ENCODE data around the gene CD22.
"Not testable (repeated sequence)": the region's sequence is repeated elsewhere in the genome, so short reads cannot be mapped to it uniquely, and the experiment has no call there.

Gene CD22

DNA sequence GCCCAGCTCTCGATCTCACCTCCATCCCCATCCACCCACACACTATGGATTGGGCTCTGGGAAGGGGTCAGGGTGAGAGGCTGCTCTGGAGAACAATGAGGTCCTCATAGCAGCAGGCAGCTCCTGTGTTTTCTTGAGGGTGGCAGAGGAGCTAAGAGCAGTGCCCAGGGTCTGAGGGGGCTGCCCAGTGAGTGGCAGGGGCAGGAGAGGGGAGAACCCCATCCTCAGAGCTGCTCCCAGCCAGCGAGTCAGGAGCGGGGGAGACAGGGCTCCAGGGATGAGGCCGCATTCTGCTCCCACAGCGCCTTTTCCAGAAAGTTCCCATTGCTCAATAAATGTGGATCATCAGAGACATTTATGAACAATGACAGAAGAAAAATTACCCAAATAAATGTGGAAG is 31.1 kb downstream of the CD22 start:
- not testable (repeated sequence) for H3K4me1 ChIP-seq (ENCODE audit: low read length); H3K27ac ChIP-seq (ENCODE audit: low read length); H3K9ac ChIP-seq (ENCODE audit: low read length); H2AFZ ChIP-seq (ENCODE audit: low read depth, low read length); H3K4me3 ChIP-seq (ENCODE audit: low read length); H3K36me3 ChIP-seq (replicated peaks; ENCODE audit: low read depth, low read length); H3K9me3 ChIP-seq (ENCODE audit: insufficient read depth, low read length); H4K20me1 ChIP-seq (ENCODE audit: insufficient read depth, low read length); H3K4me2 ChIP-seq (ENCODE audit: low read length); H3K79me2 ChIP-seq (ENCODE audit: low read length)
- peaks cover 19% of the 10 kb centered on the region; the same call in 1 of the 2 replicates for H3K27me3 ChIP-seq (ENCODE audit: low read depth, low read length)

DNA sequence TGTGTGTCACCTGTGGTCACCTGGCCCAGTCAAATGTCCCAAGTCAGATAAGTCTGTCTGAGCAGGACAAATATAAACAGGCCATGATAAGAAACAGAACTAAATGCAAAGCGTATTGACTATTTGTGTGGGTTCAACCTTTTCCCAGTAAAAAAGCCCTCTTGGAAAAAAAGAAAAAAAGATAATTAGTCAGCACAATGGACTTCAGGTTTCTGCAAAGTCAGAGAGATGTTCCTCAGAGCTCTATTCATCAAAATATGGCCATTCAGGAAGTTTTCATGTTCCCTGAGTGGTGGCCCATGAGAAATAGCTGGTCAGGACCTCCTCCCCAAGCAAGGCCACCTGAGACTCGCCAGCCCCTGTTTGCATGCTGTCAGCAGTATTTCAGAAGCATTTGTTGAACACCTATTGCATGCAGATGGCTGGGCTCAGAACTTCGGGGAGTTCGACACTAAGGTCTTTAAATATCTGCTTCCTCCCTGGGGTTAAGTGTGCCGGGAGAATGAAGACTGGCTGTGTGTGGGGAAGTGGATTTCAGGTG is 32.0 kb downstream of the CD22 start:
- H3K9me3 ChIP-seq (ENCODE audit: insufficient read depth, low read length): no peaks in the 10 kb centered on the region
- no peak overlapping the region for H3K27ac ChIP-seq (ENCODE audit: low read length)
- no peaks in the 10 kb centered on the region for H3K79me2 ChIP-seq (ENCODE audit: low read length)
- H3K9ac ChIP-seq (ENCODE audit: low read length): no peak overlapping the region
- H4K20me1 ChIP-seq (ENCODE audit: insufficient read depth, low read length): no peaks in the 10 kb centered on the region
- no peak overlapping the region for H3K4me2 ChIP-seq (ENCODE audit: low read length)
- H3K27me3 ChIP-seq (ENCODE audit: low read depth, low read length): peaks cover 23% of the 10 kb centered on the region; the same call in 1 of the 2 replicates
- TF ChIP-seq EZH2phosphoT487 (IDR thresholded peaks at IDR 0.05; ENCODE audit: low read depth): no peak
- TF ChIP-seq, protein P1, sequence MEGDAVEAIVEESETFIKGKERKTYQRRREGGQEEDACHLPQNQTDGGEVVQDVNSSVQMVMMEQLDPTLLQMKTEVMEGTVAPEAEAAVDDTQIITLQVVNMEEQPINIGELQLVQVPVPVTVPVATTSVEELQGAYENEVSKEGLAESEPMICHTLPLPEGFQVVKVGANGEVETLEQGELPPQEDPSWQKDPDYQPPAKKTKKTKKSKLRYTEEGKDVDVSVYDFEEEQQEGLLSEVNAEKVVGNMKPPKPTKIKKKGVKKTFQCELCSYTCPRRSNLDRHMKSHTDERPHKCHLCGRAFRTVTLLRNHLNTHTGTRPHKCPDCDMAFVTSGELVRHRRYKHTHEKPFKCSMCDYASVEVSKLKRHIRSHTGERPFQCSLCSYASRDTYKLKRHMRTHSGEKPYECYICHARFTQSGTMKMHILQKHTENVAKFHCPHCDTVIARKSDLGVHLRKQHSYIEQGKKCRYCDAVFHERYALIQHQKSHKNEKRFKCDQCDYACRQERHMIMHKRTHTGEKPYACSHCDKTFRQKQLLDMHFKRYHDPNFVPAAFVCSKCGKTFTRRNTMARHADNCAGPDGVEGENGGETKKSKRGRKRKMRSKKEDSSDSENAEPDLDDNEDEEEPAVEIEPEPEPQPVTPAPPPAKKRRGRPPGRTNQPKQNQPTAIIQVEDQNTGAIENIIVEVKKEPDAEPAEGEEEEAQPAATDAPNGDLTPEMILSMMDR (IDR thresholded peaks at IDR 0.05; ENCODE audit: low read depth, low read length): no peak
- no peak overlapping the region for H2AFZ ChIP-seq (ENCODE audit: low read depth, low read length)
- no peaks in the 10 kb centered on the region for H3K36me3 ChIP-seq (replicated peaks; ENCODE audit: low read depth, low read length)
- no peaks in the 10 kb centered on the region for H3K4me1 ChIP-seq (ENCODE audit: low read length)
- H3K4me3 ChIP-seq (ENCODE audit: low read length): no peak overlapping the region

DNA sequence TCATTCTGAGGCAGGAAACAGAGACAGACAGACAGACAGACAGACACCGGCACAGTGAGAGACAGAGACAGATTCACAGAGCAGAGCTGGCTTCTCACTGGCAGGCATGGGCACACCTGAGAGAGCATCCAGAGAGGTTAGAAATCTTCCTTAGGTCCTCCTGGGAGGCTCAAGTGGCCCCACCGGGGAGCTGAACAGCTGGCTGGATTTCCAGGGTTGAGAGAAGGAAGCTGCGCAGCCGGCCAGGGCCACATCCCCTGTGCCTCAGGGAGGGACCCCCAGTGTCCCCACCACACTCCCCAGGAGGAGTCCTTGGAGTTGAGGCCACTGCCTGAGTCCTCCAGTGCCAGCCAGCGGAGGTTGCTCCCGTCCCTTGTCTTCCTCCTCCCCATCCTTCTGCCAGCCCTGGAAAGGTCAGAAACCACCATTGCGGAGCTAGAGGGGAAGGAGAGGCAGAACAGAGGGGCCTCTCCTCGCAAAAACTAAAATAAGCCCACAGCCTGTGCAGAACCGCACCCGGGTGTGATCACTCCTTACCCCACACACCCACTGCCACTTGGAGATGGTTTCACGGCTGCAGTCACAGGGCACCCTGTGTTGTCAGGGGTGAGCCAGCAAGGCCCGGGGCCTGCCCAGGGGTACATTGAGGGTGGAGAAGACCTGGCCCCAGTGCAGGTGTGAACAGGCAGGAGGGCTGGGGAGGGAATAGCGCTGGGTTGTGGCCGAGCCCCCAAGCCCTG is 33.4 kb downstream of the CD22 start:
- no peak overlapping the region for H2AFZ ChIP-seq (ENCODE audit: low read depth, low read length)
- no peaks in the 10 kb centered on the region for H3K36me3 ChIP-seq (replicated peaks; ENCODE audit: low read depth, low read length)
- no peak overlapping the region for H3K4me3 ChIP-seq (ENCODE audit: low read length)
- TF ChIP-seq, protein P1 (IDR thresholded peaks at IDR 0.05; ENCODE audit: low read depth, low read length): no peak
- TF ChIP-seq EZH2phosphoT487 (IDR thresholded peaks at IDR 0.05; ENCODE audit: low read depth): no peak
- no peak overlapping the region for H3K27ac ChIP-seq (ENCODE audit: low read length)
- peaks cover 22% of the 10 kb centered on the region for H3K27me3 ChIP-seq (ENCODE audit: low read depth, low read length)
- no peaks in the 10 kb centered on the region for H3K9me3 ChIP-seq (ENCODE audit: insufficient read depth, low read length)
- no peaks in the 10 kb centered on the region for H3K79me2 ChIP-seq (ENCODE audit: low read length)
- no peak overlapping the region for H3K9ac ChIP-seq (ENCODE audit: low read length)
- no peaks in the 10 kb centered on the region for H3K4me1 ChIP-seq (ENCODE audit: low read length)
- no peak overlapping the region for H3K4me2 ChIP-seq (ENCODE audit: low read length)
- H4K20me1 ChIP-seq (ENCODE audit: insufficient read depth, low read length): no peaks in the 10 kb centered on the region

DNA sequence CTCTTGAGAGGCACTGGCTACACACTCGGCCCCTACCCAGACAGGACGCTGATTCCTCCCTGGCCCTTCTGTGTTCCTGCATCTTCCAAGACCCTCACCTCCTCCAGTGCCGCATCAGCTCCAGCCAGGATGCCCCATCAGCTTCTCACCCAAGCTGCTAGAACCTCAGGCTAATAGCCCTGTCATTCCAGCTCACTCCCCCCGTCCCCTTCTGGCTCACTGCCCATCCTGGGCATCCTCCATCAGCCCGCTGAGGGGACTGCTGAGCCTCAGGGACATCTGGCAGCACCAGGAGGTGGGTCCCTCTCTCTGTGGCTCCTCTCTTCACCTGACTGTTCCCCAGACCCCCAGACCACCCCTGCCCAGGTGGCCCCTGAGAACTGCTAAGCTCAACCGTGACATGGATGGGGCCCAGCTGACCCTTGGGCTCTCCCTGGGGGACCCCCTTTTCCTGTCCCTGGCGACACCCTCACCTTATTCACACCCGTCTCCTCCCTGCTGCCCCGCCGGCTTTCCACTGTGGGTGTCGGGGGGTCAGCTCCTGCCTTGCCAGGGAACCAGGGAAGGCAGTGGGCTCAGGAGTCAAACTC is 34.1 kb downstream of the CD22 start:
- no peak overlapping the region for H3K9ac ChIP-seq (ENCODE audit: low read length)
- H2AFZ ChIP-seq (ENCODE audit: low read depth, low read length): no peak overlapping the region
- no peak overlapping the region for H3K4me2 ChIP-seq (ENCODE audit: low read length)
- H3K36me3 ChIP-seq (replicated peaks; ENCODE audit: low read depth, low read length): no peaks in the 10 kb centered on the region
- H3K27ac ChIP-seq (ENCODE audit: low read length): no peak overlapping the region
- H3K4me3 ChIP-seq (ENCODE audit: low read length): no peak overlapping the region
- H4K20me1 ChIP-seq (ENCODE audit: insufficient read depth, low read length): no peaks in the 10 kb centered on the region
- no peaks in the 10 kb centered on the region for H3K4me1 ChIP-seq (ENCODE audit: low read length)
- H3K27me3 ChIP-seq (ENCODE audit: low read depth, low read length): peaks cover 19% of the 10 kb centered on the region
- TF ChIP-seq, protein P1 (IDR thresholded peaks at IDR 0.05; ENCODE audit: low read depth, low read length): no peak
- TF ChIP-seq EZH2phosphoT487 (IDR thresholded peaks at IDR 0.05; ENCODE audit: low read depth): no peak
- no peaks in the 10 kb centered on the region for H3K79me2 ChIP-seq (ENCODE audit: low read length)
- no peaks in the 10 kb centered on the region for H3K9me3 ChIP-seq (ENCODE audit: insufficient read depth, low read length)
